Stimulated activated CD8-positive, alpha-beta memory T cell treated with anti-CD3 and anti-CD28 coated beads, Interleukin-7, amount 100 ng/mL, for 48 hours (primary cell): ENCODE results near the gene PRKCQ.

Experiments used
- DNase-seq, 2 donors: peaks; one replicate each; pipeline ENCODE4 v3.0.0-alpha.2; 2020; ENCODE audit warnings: low read depth in 1 of 2; ENCODE audit errors: extremely low read depth in 1 of 2

The PRKCQ gene

GRCh38 chr10:6579904-6580278 lies at the start of gene PRKCQ:
PRKCQ (minus strand) TSS chr10:6580276; CDS start chr10:6515135, 65,141 bp downstream.
- DNase-seq: no peak

DNA sequence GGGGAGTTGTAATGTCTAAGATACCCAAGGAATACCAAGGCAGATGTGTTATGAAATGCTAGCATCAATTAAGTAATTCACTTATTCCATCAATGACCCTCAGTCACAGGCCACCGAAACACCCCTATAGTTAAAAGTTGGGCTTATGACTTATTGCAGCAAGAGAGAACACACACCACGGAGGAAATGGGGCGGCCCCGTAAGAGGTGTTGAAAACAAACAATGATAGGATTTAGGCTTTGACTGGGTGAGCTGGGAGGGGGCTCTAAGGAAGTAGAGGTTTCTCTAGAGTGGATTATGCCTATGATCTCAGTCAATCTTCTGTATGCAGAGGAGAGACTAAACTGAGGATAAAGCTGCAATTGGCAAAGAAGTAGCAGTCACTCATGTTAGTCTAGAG lies 45.4 kb upstream of the PRKCQ start:
- DNase-seq: no peak

DNA sequence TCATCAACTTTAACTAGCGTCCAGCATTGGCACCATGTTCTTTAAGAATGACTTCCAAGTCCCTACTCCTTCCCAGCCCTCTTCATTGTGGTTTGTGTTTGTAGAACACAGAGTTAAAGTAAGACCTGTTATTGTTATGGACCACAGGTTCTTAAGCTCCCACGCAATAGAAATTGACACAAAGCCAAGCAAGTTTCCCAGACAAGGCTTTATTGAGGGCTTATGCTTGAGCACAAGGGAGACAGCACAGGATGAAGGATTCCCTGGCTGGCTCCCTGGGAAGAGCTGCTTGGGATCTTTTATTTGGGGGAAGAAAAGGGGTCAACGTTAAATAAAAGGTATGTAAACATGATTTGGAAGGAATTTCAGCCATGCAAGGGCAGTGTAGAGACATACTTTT lies 44.3 kb upstream of the PRKCQ start:
- no peak for DNase-seq

DNA sequence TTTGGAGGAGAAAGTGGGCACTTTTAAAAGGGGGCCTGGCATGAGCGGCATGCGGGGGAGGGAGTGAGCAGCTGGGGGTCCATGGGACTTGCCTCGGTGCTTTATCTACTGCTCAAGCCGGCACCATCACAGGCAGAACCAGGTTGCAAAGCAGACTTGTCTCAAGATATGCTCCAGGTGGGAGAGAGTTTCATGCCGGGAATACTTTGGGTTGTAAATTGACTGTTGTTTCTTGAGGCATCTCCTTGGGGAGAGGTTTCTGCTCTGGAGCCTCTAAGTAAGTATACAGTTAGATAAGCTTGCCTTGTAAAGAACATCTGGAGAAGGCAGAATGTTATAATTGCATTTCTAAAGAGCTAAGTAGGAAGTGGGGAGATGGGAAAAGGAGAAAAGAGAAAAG lies 42.8 kb upstream of the PRKCQ start:
- no peak for DNase-seq

DNA sequence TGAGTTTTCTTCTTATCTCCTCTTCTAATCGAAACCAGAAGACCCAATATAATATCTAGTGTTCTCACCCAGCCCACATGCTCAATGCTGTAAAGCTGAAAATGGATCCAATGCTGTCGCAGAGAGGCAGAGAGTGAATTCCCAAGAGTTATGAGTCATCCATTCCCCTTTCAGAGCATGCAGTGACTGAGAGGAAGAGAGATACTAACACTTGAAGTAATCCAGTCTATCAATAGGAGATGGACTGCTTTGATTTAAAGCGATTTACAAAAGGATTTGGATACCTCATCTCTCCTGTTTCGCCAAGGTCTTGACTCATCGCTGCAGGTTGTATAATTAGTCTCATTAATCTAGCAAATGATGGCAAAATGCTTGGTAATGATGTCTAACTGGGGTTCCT lies 41.5 kb upstream of the PRKCQ start:
- DNase-seq: no peak

GRCh38 chr10:6619660-6620059 lies 39.6 kb upstream of the PRKCQ start:
- no peak for DNase-seq

DNA sequence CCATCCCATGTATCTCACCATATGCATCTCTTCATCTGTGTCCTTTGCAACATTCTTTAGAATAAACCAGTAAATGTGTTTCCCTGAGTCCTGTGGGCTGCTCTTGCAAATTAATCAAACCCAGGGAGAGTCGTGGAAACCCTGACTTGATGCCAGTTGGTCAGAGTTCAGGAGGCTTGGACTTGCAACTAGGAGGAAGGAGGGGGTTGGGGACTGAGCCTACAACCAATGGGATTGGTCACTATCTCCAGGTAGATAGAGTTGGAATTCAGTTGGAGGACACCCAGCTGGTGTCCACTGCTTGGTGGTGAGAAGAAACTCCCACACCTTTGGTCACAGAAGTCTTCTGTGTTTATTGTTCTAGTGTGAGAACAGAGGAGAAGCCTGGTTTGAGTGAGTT lies 38.3 kb upstream of the PRKCQ start:
- DNase-seq: no peak

DNA sequence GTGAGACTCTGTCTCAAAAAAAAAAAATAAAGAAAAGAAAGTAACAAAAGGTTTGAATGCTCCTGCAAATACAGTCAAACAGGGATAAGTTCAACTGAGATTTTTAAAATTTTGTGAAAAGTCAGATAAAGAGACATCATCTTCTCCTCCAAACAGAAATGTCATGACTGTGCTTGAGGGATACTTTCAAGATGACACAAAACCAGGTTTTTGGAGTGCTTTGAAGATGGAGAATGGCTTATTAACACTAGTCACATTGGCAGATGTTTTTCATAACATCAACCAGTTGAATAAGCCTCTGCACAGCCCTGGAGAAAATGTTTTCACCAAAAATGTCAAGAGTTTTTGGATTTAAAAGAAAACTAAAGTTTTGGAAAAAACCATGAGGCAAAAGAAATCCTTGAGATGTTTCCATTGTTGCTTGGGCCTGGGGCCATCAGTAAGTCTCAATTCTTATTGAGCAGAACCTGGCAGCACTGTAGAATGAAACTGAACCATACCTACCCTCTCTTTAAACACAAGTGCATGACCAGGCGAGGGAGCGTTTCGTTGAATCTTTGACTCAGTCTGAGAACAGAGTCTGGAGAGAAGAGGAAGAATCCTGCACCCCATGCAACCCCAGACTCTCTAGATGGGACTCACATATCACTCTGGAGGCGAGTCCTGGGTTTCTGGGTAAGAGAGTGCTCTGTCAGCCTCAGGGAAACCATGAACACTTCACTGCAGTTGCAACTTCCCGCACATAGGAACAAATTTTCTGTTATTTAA lies 37.4 kb upstream of the PRKCQ start:
- DNase-seq: no peak

GRCh38 chr10:6615971-6616370 lies 35.9 kb upstream of the PRKCQ start:
- DNase-seq: no peak

GRCh38 chr10:6612371-6612770 lies 32.3 kb upstream of the PRKCQ start:
- DNase-seq: no peak

GRCh38 chr10:6610647-6611046 lies 30.6 kb upstream of the PRKCQ start:
- DNase-seq: no peak

DNA sequence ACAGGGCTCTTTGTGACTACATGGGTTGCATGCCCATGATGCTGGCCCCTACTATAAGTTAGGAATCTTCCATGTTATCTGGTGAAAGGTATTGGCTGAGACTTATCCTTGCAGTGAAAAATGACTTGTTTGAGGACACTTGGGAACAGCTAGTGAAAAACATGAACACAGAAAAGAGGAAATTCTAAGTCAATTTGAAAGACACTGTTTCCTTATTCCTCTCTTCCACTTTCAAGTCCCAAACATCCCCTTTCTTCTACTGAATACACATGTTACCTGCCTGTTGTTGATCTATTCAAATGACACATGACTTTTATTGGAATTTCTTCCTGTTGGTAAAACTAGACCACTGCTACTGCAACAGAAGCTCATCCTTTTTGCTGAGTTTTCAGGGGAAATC lies 29.5 kb upstream of the PRKCQ start:
- DNase-seq: no peak

DNA sequence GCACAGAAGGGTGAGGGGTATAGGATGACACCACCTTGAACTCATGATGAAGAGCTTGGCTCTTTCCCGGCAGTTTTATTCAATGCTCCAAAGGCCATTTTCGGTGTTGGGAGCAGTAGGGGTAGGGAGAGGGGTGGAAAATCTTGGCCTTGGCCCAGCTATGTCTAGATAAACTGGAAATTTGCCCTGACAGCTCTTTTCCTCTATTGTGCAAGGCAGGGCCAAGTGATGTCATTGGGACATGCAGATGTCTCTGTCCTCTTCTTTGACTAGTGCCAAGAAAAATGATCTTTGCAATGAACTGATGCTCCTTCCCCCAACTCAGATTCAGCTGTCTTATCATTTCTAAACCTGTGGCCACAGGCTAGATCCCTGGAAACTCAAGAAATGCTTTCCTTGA lies 27.7 kb upstream of the PRKCQ start:
- DNase-seq: no peak

DNA sequence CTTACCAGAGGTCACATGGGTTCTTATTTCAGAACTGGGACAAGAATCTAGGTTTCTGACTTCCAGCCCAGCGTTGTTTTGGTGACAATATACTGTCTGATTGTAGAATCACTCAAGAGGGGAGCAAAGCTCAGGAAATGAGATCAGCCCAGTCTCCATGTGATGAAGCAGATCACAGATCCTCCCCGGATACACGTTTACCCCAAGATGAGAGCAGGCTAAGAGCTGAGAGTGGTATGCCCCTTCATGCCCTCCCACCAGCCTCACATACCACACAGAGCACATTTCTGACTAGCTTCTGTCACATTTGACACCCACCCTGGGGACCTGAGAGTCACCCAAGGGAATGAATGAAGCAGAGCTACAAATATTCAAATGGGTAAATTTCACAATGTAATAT lies 27.1 kb upstream of the PRKCQ start:
- DNase-seq: peak in 1 of 2 donors; percentile 69

DNA sequence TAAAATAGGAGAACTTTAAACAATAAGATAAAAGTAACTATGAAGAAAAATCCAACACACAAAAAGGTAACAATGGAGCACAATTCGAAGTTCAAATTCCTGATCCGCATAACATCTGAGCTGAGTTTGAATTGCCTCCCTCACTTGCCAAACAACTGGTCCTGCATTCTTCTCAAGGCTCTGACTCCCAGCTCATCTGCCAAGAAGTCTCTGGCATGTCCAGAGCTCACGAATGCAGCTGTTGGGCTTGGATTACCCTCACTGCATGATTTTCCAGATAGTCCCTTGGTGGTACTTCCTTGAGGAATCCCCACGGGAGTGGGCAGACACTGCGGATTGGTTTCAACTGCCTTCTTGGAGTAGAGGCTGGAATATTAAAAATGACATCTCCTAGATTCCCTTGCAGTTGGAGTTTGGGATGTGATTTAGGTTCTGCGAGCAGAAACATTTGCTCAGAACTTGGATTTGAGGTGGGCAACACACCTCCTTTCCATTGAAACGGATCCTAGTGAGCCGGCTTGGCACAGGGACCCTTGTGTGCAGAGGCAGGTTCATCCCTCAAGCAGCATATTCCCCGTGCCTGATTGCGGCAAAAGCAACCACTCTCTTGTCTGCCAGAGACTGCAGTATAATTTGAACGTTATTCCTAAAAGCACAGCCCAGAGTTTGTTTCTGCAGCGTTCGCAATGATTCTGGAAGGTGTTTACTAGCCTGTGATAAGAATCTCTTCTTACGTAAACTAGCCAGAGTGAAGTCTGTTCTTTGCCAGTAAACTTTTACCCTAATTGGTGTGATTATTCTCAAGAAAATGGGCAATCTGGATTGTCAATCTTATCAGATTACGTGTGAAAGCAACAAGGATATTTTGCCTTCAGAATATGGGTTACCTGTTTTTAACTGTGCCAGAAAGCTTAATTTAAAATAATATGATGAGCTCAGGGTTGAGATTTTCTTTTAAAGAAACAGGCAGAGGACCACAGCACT lies 23.4 kb upstream of the PRKCQ start:
- no peak for DNase-seq

DNA sequence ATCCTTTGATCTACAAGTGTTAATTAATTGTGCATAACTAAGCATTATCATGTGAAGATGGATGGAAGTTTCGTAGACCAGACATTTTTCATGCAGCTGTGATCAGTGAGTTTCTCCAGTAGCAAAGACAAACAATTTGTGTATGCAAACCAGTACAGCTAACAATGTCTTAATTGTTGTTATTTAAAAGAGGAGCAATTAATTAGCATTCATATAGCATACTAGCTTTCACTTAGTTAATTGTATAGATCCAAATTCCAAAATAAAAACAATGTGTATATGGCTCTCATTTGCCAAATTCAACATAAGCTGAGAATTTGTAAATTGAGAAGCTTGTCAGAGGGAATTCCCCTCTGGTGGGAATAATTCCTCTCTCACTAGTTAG lies 22.6 kb upstream of the PRKCQ start:
- DNase-seq: no peak

GRCh38 chr10:6602026-6602699 lies 22.1 kb upstream of the PRKCQ start:
- DNase-seq: no peak

DNA sequence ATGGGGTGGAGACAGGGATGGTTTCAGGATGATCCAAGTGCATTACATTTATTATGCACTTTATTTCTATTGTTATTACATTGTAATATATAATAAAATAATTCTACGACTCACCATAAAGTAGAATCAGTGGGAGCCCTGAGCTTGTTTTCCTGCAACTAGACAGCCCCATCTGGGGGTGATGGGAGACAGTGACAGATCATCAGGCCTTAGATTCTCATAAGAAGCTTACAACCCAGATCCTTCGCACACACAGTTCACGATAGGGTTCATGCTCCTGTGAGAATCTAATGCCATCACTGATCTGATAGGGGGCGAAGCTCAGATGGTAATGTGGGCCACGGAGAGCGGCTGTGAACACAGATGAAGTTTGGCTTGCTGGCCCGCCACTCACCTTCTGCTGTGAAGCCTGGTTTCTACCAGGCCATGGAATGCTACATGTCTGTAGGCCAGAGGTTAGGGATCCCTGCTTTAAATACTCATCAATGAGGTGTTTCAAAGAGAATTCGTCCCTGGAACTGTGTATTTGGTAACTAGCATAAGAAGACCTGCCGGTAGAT lies 21.2 kb upstream of the PRKCQ start:
- DNase-seq: no peak

DNA sequence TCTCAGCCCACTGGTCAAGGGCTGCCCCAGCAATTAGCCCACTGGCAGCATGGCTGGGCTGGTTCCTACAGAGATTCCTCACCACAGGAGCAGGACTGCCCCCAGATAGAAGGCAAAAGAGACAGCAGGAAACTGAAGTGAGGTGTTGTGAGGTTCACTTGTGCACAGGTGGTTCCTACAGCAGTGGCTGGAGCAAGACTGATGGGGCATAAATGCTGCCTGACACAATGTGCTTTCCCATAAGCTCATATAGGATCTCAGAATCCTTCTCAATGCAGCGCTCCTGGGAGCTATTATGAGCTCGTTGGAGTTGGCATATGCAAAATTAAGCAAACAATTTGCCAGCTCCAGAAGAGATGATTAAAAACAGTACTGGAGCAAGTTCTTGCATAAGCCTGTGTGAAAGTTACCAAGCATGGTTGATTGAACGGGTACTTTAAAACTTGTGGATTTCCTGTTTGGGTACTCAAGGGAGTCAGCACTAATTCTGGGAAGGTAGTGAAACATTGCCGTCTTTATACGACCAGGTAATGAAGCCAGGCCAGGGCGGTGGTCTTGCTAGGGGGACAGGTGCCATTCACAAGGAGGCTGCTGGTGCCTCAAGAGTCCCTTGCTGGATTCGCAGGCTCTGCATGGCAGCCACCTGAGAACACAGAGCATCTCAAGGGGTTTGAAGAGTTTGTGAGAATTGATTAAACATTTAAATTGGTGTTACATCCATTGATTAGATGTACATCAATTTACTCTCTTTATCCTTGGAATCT lies 20.3 kb upstream of the PRKCQ start:
- DNase-seq: no peak

DNA sequence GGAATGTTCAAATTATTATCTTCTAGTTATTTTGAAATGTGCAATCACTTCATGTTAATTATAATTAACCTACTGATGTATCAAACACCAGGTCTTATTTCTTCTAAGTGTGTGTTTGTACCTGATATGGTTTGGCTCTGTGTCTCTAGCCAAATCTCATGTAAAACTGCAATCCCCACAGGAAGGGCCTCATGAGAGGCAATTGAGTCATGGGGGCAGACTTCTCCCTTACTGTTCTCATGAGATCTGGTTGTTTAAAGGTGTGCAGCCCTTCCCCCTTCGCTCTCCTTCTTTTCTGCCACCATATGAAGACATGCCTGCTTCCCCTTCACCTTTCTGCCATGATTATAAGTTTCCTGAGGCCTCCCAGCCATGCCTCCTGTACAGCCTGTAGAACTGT lies 18.6 kb upstream of the PRKCQ start:
- no peak for DNase-seq
